ENCODE measurements around the gene BACH2. TPM values are rescaled to one million over a fixed set of nuclear protein-coding genes. Genes with fewer than 3 reads are reported as not detected.

BACH2 gene
- total and polyA plus RNA-seq, 9 of the 15 experiments (the other 6 are each of a cell fraction or from before 2014, with no cell fraction given), result 0.06 to 3.1 (median 0.59) TPM

- TF ChIP-seq, protein P1, sequence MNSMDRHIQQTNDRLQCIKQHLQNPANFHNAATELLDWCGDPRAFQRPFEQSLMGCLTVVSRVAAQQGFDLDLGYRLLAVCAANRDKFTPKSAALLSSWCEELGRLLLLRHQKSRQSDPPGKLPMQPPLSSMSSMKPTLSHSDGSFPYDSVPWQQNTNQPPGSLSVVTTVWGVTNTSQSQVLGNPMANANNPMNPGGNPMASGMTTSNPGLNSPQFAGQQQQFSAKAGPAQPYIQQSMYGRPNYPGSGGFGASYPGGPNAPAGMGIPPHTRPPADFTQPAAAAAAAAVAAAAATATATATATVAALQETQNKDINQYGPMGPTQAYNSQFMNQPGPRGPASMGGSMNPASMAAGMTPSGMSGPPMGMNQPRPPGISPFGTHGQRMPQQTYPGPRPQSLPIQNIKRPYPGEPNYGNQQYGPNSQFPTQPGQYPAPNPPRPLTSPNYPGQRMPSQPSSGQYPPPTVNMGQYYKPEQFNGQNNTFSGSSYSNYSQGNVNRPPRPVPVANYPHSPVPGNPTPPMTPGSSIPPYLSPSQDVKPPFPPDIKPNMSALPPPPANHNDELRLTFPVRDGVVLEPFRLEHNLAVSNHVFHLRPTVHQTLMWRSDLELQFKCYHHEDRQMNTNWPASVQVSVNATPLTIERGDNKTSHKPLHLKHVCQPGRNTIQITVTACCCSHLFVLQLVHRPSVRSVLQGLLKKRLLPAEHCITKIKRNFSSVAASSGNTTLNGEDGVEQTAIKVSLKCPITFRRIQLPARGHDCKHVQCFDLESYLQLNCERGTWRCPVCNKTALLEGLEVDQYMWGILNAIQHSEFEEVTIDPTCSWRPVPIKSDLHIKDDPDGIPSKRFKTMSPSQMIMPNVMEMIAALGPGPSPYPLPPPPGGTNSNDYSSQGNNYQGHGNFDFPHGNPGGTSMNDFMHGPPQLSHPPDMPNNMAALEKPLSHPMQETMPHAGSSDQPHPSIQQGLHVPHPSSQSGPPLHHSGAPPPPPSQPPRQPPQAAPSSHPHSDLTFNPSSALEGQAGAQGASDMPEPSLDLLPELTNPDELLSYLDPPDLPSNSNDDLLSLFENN (IDR thresholded peaks at IDR 0.05; ENCODE audit: low read depth in 2 of 2, low read length in 2 of 2), result no peak
These were observed 217.9 kb downstream of the BACH2 start (continued) for GRCh38 chr6:90078513-90079289.

- 28% methylated on average over 17 of the region's 17 CpGs for WGBS (ENCODE audit: insufficient coverage, low coverage, missing lambda C conversion rate)
- ChIA-PET CTCF (ENCODE audit: low intra/inter-chr PET ratio) (no interaction called here), POLR2A (no interaction called here)
- no peaks in the 10 kb centered on the region for H3K36me3 ChIP-seq (ENCODE audit: control insufficient read depth, insufficient read depth, low read length)
- H3K79me2 ChIP-seq (ENCODE audit: control insufficient read depth, insufficient read depth, low read length), result no peaks in the 10 kb centered on the region
- H3K4me3 ChIP-seq, result no peak overlapping the region
- intact Hi-C loops (cut with micrococcal nuclease), result no loop called here
- H3K4me1 ChIP-seq (replicated peaks in 1 of 2; ENCODE audit: control insufficient read depth in 2 of 2, insufficient read depth in 2 of 2, low read length in 2 of 2), result peaks cover 0 to 15% of the 10 kb centered on the region in 2 experiments; a peak in 4 of 5 replicates
- H3K9me3 ChIP-seq (replicated peaks; ENCODE audit: control insufficient read depth, insufficient read depth, low read depth, low read length), result no peaks in the 10 kb centered on the region
- H3K27ac ChIP-seq (ENCODE audit: extremely low read depth, low read depth, low read length), result no peak overlapping the region
- no peak overlapping the region for H3K4me2 ChIP-seq (ENCODE audit: insufficient read depth, low read length)
- FAIRE-seq, result no peak
- no peaks in the 10 kb centered on the region for H4K20me1 ChIP-seq (replicated peaks; ENCODE audit: control insufficient read depth, insufficient read depth, low read length)
- DNase-seq (ENCODE audit: extremely low read depth in 1 of 4, low spot score in 3 of 4), result no peak
- no peaks in the 10 kb centered on the region for H3K9me1 ChIP-seq (ENCODE audit: control insufficient read depth, insufficient read depth, low read length)
- no peak overlapping the region for H3K9ac ChIP-seq (ENCODE audit: insufficient read depth in 1 of 2, low read depth in 2 of 2, low read length in 2 of 2)
- in situ Hi-C loops (cut with MboI), result no loop called here
- ATAC-seq, result no peak
- BruUV-seq (replicated peaks), result no TSS peak
- no peak overlapping the region for H2AFZ ChIP-seq (ENCODE audit: low read depth, low read length)
- no peaks in the 10 kb centered on the region; a peak in 1 of 5 replicates for H3K27me3 ChIP-seq (ENCODE audit: control insufficient read depth in 2 of 2, insufficient read depth in 2 of 2, low read length in 2 of 2)
- TF ChIP-seq YY1 (IDR thresholded peaks at IDR 0.05; ENCODE audit: borderline replicate concordance in 1 of 3, control insufficient read depth in 1 of 3, extremely low read depth in 1 of 3, insufficient read depth in 3 of 3, insufficient read length in 1 of 3, insufficient replicate concordance in 2 of 3, low read depth in 1 of 3, low read length in 2 of 3) (no peak), ZNF511 (CRISPR knock-in tag; IDR thresholded peaks at IDR 0.05) (no peak), SFPQ (IDR thresholded peaks at IDR 0.05; ENCODE audit: low read depth, low read length) (no peak)
These were observed 219.9 kb downstream of the BACH2 start for GRCh38 chr6:90076511-90077415.

Data from K562 (cell line).